ENCODE data around the gene PXT1.
"Not testable (repeated sequence)": the region's sequence is repeated elsewhere in the genome, so short reads cannot be mapped to it uniquely, and the experiment has no call there.

The PXT1 gene

GRCh38 chr6:36443471-36444428 is 1.1 kb upstream of the PXT1 start:
- peak; percentile 37 for DNase-seq

DNA sequence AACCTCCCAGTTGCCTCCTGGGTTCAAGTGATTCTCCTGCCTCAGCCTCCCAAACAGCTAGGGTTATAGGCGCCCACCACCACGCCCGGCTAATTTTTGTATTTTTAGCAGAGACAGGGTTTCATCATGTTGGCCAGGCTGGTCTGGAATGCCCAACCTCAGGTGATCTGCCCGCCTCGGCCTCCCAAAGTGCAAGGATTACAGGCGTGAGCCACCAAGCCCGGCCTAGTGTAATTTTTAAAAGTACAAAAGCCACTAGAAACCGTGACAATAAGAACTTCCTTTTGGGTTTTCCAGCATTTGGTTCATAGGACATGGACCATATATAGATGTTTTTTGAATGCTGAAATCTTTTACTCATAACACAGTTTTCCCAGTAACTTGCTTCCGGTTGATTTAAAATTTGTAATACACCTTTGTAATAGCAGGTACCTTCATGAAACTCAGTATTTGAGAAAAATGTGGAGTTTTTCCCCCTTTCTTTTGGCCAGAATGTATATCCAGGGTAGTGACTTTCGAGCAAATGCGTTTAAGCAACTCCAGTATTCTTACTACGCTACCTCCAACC is 467 bp downstream of the PXT1 start:
- DNase-seq: no peak

DNA sequence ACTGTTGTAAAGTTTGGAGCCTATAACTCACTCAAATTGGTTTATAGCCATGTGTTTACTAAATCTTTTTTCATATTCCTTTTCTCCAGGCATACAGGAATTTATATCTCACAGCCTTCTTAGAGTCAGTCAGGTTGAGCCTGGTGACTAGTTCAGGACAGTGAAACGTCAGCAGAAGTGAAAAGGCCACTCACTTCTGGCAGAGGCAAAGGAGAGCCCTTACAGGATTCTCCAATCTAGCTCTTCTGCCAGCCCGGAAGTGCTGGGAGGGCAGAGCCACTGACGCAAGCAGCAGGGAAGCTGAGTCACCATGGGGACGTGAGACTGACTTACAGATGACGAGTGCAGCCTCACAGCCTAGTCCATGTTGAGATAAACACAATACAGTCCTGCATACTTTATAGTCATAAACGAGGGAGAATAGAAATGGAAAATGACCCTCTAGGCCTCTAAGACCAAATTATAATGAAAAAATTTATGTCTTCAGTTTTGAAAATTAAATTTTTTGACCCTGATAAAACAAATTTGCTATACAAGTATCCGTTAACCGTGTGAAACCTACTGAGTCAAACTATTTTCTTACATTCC is 1.3 kb downstream of the PXT1 start:
- peak; percentile 88 for DNase-seq

GRCh38 chr6:36436466-36436865 is 6.2 kb downstream of the PXT1 start:
- DNase-seq: no peak

DNA sequence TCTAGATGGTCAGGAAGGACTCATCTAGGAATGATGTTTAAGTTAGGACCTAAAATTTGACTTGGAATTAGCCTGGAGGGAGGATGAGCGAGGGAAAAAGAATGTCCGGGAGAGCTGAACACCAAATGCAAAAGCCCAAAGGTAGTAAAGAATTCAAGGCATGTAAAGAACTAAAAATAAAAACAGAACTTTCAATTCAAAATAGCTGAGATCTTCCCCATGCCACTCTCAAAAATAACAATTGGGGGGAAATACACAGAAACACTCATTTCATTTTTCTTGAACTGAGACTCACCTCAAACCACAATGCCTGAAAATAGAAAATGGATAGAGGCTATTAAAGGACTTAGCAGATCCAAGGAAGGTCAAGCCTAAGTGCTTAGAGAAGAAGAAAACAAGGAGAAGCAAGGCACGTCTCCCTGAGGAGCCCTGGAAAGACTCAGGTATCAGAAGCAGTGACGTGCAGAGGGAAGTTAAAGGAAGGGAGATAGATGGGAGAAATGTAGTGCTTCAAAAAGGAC is 10.4 kb downstream of the PXT1 start:
- no peak for DNase-seq

- no peak for DNase-seq
Measured at GRCh38 chr6:36431197-36431596, 11.5 kb downstream of the PXT1 start.

DNA sequence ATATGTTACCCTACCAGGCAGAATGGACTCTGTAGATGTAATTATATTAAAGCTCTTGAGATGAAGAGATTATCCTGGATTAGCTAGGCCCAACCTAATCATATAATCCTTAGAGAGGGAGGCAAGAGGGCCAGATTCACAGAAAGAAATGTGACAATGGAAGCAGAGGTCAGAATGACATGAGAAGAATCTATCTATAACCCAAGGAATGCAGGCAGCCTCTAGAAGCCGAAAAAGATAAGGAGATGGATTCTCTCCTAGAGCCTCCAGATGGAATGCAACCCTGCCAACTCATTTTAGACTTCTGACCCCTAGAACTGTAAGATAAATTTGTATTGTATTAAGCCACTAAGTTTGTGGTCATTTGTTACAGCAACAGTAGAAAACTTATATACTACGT is 12.3 kb downstream of the PXT1 start:
- DNase-seq: no peak

- DNase-seq: no peak
Measured at GRCh38 chr6:36428911-36429310, 13.7 kb downstream of the PXT1 start.

DNA sequence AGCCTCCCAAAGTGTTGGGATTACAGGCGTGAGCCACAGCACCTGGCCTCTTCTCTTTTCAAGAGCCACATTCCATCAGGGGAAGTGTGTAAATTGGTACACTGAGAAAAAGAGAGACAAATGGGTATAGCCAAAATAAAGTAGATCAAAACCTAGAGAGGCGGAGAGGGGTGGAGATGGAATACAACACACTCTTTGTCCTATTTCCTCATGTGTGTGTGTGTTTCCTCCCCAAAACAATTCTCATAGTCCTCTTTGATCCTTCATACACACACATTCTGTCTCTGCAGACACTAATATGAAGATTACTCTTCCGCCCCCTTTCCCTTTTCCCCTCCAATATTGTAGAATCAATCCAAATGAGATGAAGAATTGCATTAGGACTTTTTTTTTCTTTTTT is 16.0 kb downstream of the PXT1 start:
- DNase-seq: no peak

DNA sequence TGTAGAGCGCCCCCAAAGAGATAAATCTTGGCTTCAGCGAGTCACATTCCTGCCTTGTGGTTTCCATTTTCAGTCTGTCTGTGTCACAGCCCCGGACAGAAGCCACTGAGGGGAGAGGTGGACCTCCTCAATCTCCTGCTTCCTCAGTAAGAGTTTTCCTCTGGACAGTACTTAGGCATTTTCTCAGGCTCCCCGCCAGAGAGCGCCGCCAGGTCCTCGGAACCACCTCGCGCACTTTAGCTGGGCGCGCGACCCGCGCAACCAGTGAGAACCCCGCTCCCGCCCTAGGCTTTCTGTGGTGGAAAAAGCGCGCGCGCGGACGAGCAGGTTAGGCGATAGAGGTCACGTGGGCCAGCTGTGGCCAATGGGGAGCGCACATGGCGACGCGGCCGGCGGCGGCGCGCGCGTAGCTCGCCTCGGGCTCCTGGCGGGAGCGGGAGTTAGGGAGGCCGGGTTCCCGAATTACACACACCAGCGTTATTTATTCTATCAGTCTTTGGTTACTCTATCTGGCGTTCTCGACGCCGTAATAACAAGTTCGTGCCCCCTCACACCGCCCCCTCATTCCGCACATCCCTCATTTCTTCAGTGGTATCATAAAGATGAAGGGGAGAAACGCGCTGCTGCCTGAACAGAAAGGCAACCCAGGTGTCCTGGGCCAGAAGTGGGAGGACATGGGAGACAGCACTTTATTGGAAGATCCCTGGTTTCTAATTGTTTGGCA is 19.4 kb downstream of the PXT1 start:
- peak; percentile 97 for DNase-seq

DNA sequence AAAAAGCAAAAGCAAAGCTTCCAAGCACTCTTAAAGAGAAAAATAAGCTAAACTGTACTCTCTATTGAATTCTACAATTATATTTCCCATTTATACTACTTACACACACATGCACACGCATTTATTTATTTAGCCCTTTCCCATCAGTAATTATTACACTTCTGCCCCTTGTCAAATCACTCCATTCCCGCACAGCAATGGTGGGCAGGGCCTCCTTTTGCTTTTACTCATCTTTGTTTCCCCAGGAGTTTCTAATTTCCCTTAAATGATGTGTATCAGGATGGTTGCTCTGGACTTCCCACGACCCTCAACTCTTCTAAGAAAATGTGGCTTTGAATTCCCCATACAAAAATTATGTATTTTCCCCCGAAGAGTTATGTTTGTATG is 19.9 kb downstream of the PXT1 start:
- DNase-seq: no peak

- no peak for DNase-seq
Measured at GRCh38 chr6:36419310-36419709, 23.3 kb downstream of the PXT1 start.

- DNase-seq: no peak
Measured at GRCh38 chr6:36418558-36418957, 24.1 kb downstream of the PXT1 start.

GRCh38 chr6:36414481-36414880 is 28.2 kb downstream of the PXT1 start:
- DNase-seq: no peak

DNA sequence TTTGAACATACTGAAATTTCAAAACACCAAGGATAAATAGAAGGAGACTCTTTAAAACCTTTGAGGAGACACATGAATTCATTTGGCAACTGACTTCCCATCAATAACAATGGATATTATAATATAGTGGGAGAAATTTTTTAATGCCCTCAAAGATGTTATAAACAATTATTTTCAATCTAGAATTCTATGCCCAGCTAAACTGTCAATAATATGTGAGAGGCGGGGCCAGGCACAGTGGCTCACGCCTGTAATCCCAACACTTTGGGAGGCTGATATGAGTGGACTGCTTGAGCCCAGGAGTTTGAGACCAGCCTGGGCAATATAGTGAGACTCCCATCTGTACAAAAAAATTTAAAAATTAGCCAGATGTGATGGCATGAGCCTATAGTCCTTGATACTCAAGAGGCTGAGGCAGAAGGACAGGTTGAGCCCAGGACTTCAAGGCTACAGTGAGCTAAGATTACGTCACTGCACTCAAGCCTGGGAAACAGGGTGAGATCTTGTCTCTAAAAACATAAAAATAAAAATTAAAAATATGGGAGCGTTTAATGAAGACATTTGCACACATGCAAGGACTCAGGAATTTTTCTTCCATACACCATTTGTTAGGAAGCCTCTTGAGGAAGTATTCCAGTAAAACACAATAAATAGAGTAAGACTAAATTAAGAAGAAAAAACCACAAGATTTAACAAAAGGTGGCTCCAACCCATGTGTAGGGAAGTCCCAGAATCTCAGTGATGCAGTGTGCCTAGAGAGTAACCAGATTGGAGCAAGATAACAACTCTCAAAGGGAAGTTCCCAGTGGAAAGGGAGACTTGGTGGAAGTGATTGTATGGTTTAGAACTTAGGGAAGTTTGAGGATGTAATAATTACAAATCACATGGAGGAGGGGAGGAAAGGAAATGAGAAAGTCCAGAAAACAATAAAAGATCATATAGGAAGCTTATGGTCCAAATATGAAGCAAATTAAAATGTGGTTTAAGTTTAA is 28.9 kb downstream of the PXT1 start:
- DNase-seq: no peak

DNA sequence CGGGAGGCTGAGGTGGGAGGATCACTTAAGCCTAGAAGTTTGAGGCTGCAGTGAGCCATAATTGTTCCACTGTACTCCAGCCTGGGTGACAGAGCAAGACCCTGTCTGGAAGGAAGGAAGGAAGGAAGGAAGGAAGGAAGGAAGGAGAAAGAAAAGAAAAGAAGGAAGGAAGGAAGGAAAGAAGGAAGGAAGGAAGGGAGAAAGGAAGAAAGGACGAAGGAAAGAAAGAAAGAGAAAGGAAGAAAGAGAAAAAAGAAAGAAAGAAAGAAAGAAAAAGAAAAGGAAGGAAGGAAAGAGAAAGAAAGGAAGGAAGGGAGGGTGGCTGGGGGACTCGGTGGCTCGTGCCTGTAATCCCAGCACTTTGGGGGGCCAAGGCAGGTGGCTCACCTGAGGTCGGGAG is 32.9 kb downstream of the PXT1 start:
- not testable (repeated sequence) for DNase-seq

DNA sequence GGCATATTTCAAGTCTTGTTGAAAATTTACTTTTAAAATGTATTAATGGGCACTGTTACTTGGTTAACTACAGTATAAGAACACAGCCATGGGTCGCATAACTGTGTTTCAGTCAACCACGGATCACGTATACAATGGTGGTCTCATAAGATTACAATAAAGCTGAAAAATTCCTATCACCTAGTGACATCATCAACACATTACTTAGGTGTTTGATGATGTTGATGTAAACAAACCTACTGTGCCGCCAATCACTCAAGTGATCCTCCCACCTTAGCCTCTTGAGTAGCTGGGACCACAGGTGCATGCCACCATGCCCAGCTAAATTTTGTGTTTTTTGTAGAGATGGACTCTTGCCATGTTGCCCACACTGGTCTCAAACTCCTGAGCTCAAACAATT is 38.5 kb downstream of the PXT1 start:
- DNase-seq: no peak

DNA sequence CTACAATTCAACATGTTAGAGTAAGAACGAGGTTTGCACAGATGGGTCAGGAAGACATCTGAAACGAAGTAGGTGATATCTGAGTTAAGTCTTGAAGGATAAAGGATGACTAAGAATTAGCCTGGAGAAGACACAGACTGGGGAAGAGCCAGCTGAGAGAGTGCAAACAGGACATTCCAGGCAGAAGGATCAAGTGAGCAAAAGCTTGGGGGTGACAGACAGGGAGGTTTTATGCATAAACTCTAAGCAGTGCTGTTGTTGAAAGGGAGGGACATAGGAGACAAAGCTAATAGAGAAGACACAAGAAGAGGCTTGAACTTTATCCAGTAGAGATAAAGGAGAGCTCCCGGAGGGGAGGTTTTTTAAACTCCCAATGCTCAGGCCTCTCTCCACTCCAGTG is 40.2 kb downstream of the PXT1 start:
- no peak for DNase-seq

GRCh38 chr6:36399970-36400369 is 42.7 kb downstream of the PXT1 start:
- DNase-seq: no peak

- DNase-seq: no peak
Measured at GRCh38 chr6:36392621-36393020, 50.0 kb downstream of the PXT1 start.

- DNase-seq: no peak
Measured at GRCh38 chr6:36389353-36389752, 53.3 kb downstream of the PXT1 start.

Data from DMS 273 treated with DMSO at 0.1 percent for 48 hours (cell line).